HG02938 (cell line): ENCODE data around the gene URB2.
"Not testable (repeated sequence)": the region's sequence is repeated elsewhere in the genome, so short reads cannot be mapped to it uniquely, and the experiment has no call there.

Experiments
- ATAC-seq: cut with Tn5 transposase; IDR thresholded peaks from one replicate; pipeline ENCODE4 v1.9.1; 2021; ENCODE audit warnings: mild to moderate bottlenecking, moderate library complexity; ENCODE audit not compliant: unreplicated experiment

Gene URB2

GRCh38 chr1:229625915-229626831, at the start of gene URB2, which contains the start of gene TAF5L:
TSS of gene URB2 (plus strand) at chr1:229626247. CDS start at chr1:229627634, 1,387 bp downstream.
TSS of gene TAF5L (minus strand) at chr1:229626122. CDS start at chr1:229614482, 11,640 bp downstream.
- ATAC-seq = peak; percentile 73

- ATAC-seq = peak; percentile 39
Measured at GRCh38 chr1:229578168-229579058, 47.6 kb upstream of the URB2 start.

GRCh38 chr1:229579059-229579673, 46.9 kb upstream of the URB2 start:
- peak; percentile 79 for ATAC-seq

- no peak for ATAC-seq
Measured at GRCh38 chr1:229581485-229581884, 44.6 kb upstream of the URB2 start.

GRCh38 chr1:229582011-229582694, 43.9 kb upstream of the URB2 start:
- ATAC-seq = no peak

- ATAC-seq = no peak
Measured at GRCh38 chr1:229582715-229583114, 43.3 kb upstream of the URB2 start.

GRCh38 chr1:229585338-229585737, 40.7 kb upstream of the URB2 start:
- ATAC-seq = no peak

- ATAC-seq = no peak
Measured at GRCh38 chr1:229590119-229590518, 35.9 kb upstream of the URB2 start.

GRCh38 chr1:229593800-229594199, 32.2 kb upstream of the URB2 start:
- no peak for ATAC-seq

GRCh38 chr1:229594227-229595008, 31.6 kb upstream of the URB2 start:
- no peak for ATAC-seq

- ATAC-seq = not testable (repeated sequence)
Measured at GRCh38 chr1:229595876-229596275, 30.2 kb upstream of the URB2 start.

GRCh38 chr1:229596925-229597699, 28.9 kb upstream of the URB2 start:
- ATAC-seq = no peak

- no peak for ATAC-seq
Measured at GRCh38 chr1:229597877-229598276, 28.2 kb upstream of the URB2 start.

GRCh38 chr1:229599218-229599954, 26.7 kb upstream of the URB2 start:
- ATAC-seq = no peak

- no peak for ATAC-seq
Measured at GRCh38 chr1:229600229-229600628, 25.8 kb upstream of the URB2 start.

- no peak for ATAC-seq
Measured at GRCh38 chr1:229603371-229604005, 22.6 kb upstream of the URB2 start.

GRCh38 chr1:229607370-229607769, 18.7 kb upstream of the URB2 start:
- ATAC-seq = no peak

GRCh38 chr1:229608590-229608989, 17.5 kb upstream of the URB2 start:
- ATAC-seq = no peak
